Measurements from ENCODE around the gene RARS2.

The RARS2 gene

GRCh38 chr6:87630746-87631145 is 41.0 kb upstream of the RARS2 start (continued):
- TF ChIP-seq ZNF692 (tag by site-specific recombination; IDR thresholded peaks at IDR 0.05) = no peak
- no peak for TF ChIP-seq ZNF366 (tag by site-specific recombination; conservative IDR thresholded peaks at IDR 0.05)
- TF ChIP-seq ZNF423 (tag by site-specific recombination; IDR thresholded peaks at IDR 0.05) = no peak
- no peak for TF ChIP-seq ZNF585B (tag by site-specific recombination; IDR thresholded peaks at IDR 0.05)
- no peak for TF ChIP-seq ZNF202 (tag by site-specific recombination; IDR thresholded peaks at IDR 0.05; ENCODE audit: borderline replicate concordance)
- TF ChIP-seq ZNF350 (tag by site-specific recombination; IDR thresholded peaks at IDR 0.05) = no peak

- H3K36me3 ChIP-seq (ENCODE audit: control insufficient read depth in 2 of 2, insufficient read depth in 1 of 2, low read length in 2 of 2) = peaks cover 22 to 43% of the 10 kb centered on the region in 2 experiments; a peak in 2 of 3 replicates
- no peaks in the 10 kb centered on the region for H3K4me1 ChIP-seq (ENCODE audit: control insufficient read depth, insufficient read depth, low read length)
- no peaks in the 10 kb centered on the region for H3K9me3 ChIP-seq (ENCODE audit: control insufficient read depth, insufficient read depth, low read depth, low read length)
- ChIA-PET CTCF (no interaction called here), POLR2A (no interaction called here)
- no peak overlapping the region for H3K27ac ChIP-seq (ENCODE audit: extremely low read depth, low read depth, low read length)
- H3K4me3 ChIP-seq (ENCODE audit: low read depth, low read length) = no peak overlapping the region
- no peak for TF ChIP-seq ZNF513 (tag by site-specific recombination; IDR thresholded peaks at IDR 0.05)
- no peak for TF ChIP-seq ZNF214 (tag by site-specific recombination; IDR thresholded peaks at IDR 0.05; ENCODE audit: borderline replicate concordance)
- TF ChIP-seq ZNF580 (tag by site-specific recombination; IDR thresholded peaks at IDR 0.05) = no peak
- TF ChIP-seq ZNF19 (tag by site-specific recombination; IDR thresholded peaks at IDR 0.05; ENCODE audit: low read depth) = no peak
- TF ChIP-seq ZBTB21 (tag by site-specific recombination; IDR thresholded peaks at IDR 0.05) = no peak
- TF ChIP-seq MEIS1 (CRISPR knock-in tag; IDR thresholded peaks at IDR 0.05; ENCODE audit: borderline replicate concordance) = no peak
- no peak for TF ChIP-seq ZNF114 (tag by site-specific recombination; IDR thresholded peaks at IDR 0.05)
- no peak for TF ChIP-seq ZNF600 (tag by site-specific recombination; IDR thresholded peaks at IDR 0.05)
- TF ChIP-seq ZNF518A (tag by site-specific recombination; conservative IDR thresholded peaks at IDR 0.05; ENCODE audit: low read depth) = no peak
- no peak for TF ChIP-seq ZNF473 (tag by site-specific recombination; IDR thresholded peaks at IDR 0.05)
- no peak for TF ChIP-seq ZBTB44 (tag by site-specific recombination; IDR thresholded peaks at IDR 0.05)
Measured at GRCh38 chr6:87628881-87629280, 39.1 kb upstream of the RARS2 start.
